GM19438 (cell line): ENCODE measurements around the gene CNPPD1.
"Not testable (repeated sequence)": the region's sequence is repeated elsewhere in the genome, so short reads cannot be mapped to it uniquely, and the experiment has no call there.

Experiments used
- ATAC-seq: cut with Tn5 transposase; IDR thresholded peaks from one replicate; pipeline ENCODE4 v1.9.1; 2021; ENCODE audit warnings: low read depth; ENCODE audit not compliant: unreplicated experiment

The CNPPD1 gene

GRCh38 chr2:219209236-219210195 lies 32.8 kb upstream of the CNPPD1 start:
- no peak for ATAC-seq

- no peak for ATAC-seq
Observed at GRCh38 chr2:219207884-219208740, 31.4 kb upstream of the CNPPD1 start.

GRCh38 chr2:219207134-219207883 lies 30.6 kb upstream of the CNPPD1 start:
- ATAC-seq = no peak

- peak; percentile 94 for ATAC-seq
Observed at GRCh38 chr2:219206328-219207133, 29.8 kb upstream of the CNPPD1 start, which contains the start of gene ZFAND2B. Gene ZFAND2B (plus strand): TSS chr2:219206782. CDS start chr2:219206988, 206 bp downstream.

- no peak for ATAC-seq
Observed at GRCh38 chr2:219205981-219206327, 29.2 kb upstream of the CNPPD1 start.

GRCh38 chr2:219205165-219205538 lies 28.4 kb upstream of the CNPPD1 start:
- no peak for ATAC-seq

- no peak for ATAC-seq
Observed at GRCh38 chr2:219204425-219205164, 27.9 kb upstream of the CNPPD1 start.

GRCh38 chr2:219201331-219201730 lies 24.6 kb upstream of the CNPPD1 start:
- not testable (repeated sequence) for ATAC-seq

GRCh38 chr2:219200502-219201326 lies 24.0 kb upstream of the CNPPD1 start:
- ATAC-seq = not testable (repeated sequence)

- no peak for ATAC-seq
Observed at GRCh38 chr2:219199470-219200211, 22.9 kb upstream of the CNPPD1 start.

- no peak for ATAC-seq
Observed at GRCh38 chr2:219198974-219199373, 22.2 kb upstream of the CNPPD1 start.

GRCh38 chr2:219197388-219197787 lies 20.7 kb upstream of the CNPPD1 start:
- no peak for ATAC-seq

GRCh38 chr2:219186754-219187456 lies 10.2 kb upstream of the CNPPD1 start:
- no peak for ATAC-seq

- ATAC-seq = no peak
Observed at GRCh38 chr2:219184121-219184520, 7.4 kb upstream of the CNPPD1 start.

GRCh38 chr2:219183151-219183772 lies 6.5 kb upstream of the CNPPD1 start:
- no peak for ATAC-seq

- no peak for ATAC-seq
Observed at GRCh38 chr2:219182331-219183150, 5.8 kb upstream of the CNPPD1 start.
